HepG2 (cell line): ENCODE measurements around the gene ISOC2. TPM values are rescaled to one million over a fixed set of nuclear protein-coding genes. Genes with fewer than 3 reads are reported as not detected.

Experiments used
- NFE2L2 ChIP-seq: fragments of 150-350 bp; IDR thresholded peaks from 2 replicates; pipeline ENCODE4 v1.6.1; 2014; ENCODE audit warnings: low read length
- PHF5A ChIP-seq: IDR thresholded peaks from one replicate; pipeline ENCODE4 v1.6.1; 2018; ENCODE audit warnings: low read depth, missing genetic modification reagents; ENCODE audit not compliant: unreplicated experiment
- RFX3 ChIP-seq: IDR thresholded peaks from 2 replicates; pipeline ENCODE4 v1.6.1; 2016; ENCODE audit warnings: missing biosample characterization, missing genetic modification reagents
- SMAD3 ChIP-seq: sonication (generic); formaldehyde crosslinking; IDR thresholded peaks from 2 replicates; pipeline ENCODE4 v1.4.0; 2020; ENCODE audit warnings: missing genetic modification reagents
- SMARCC2 ChIP-seq: fragments of 450-650 bp; IDR thresholded peaks from 2 replicates; pipeline ENCODE4 v1.6.1; 2017; ENCODE audit warnings: antibody characterized with exemption, mild to moderate bottlenecking
- ZNF274 ChIP-seq: sonication (generic); formaldehyde crosslinking; IDR thresholded peaks from 2 replicates; pipeline ENCODE4 v1.5.1; 2020; ENCODE audit warnings: mild to moderate bottlenecking, missing genetic modification reagents
- ZNF431 ChIP-seq: sonication (generic); formaldehyde crosslinking; IDR thresholded peaks from 2 replicates; pipeline ENCODE4 v1.9.0; 2022; ENCODE audit warnings: missing genetic modification reagents, low read depth, mild to moderate bottlenecking, borderline replicate concordance
- ZNF44 ChIP-seq: sonication (generic); formaldehyde crosslinking; IDR thresholded peaks from 2 replicates; pipeline ENCODE4 v1.5.1; 2020; ENCODE audit warnings: mild to moderate bottlenecking, missing genetic modification reagents
- ZNF577 ChIP-seq: sonication (generic); formaldehyde crosslinking; IDR thresholded peaks from 2 replicates; pipeline ENCODE4 v1.4.0; 2020; ENCODE audit warnings: mild to moderate bottlenecking, low read depth, missing genetic modification reagents, borderline replicate concordance
- ZNF619 ChIP-seq: sonication (generic); formaldehyde crosslinking; IDR thresholded peaks from 2 replicates; pipeline ENCODE4 v1.4.0; 2020; ENCODE audit warnings: mild to moderate bottlenecking, missing genetic modification reagents
- polyA plus RNA-seq, 8 experiments: library from polyadenylated mRNA; depleted of rRNA in 3 of 8; stranded (reverse) in 7 of 8; unstranded in 1 of 8; fragments of >200 nt; fragmentation: Illumina TruSeq in 4 of 8; extraction: Trizol in 4 of 8; gene quantifications; 2 replicates each; pipeline versions ENCODE4 v1.2.1 to v1.2.3, GENCODE V29; 2011 to 2016; ENCODE audit warnings: low read depth in 4 of 8, missing spikeins in 1 of 8, mixed read lengths in 1 of 8; ENCODE audit not compliant: insufficient read depth in 1 of 8
- total RNA-seq, 5 experiments: library from RNA; depleted of rRNA; stranded (reverse); fragments of >200 nt; fragmentation: Illumina TruSeq; extraction: Trizol; gene quantifications; 2 replicates each; pipeline ENCODE4 v1.2.3, GENCODE V29; 2016; ENCODE audit warnings: low read depth in 1 of 5
- TF ChIP-seq, protein P1 (sequence below): IDR thresholded peaks from 2 replicates; pipeline ENCODE4 v1.6.1; 2016; ENCODE audit warnings: missing compliant biosample characterization, missing genetic modification reagents, borderline replicate concordance
- TF ChIP-seq, protein P2 (sequence below): sonication (generic); formaldehyde crosslinking; IDR thresholded peaks from 2 replicates; pipeline ENCODE4 v1.4.0; 2020; ENCODE audit warnings: mild to moderate bottlenecking, missing genetic modification reagents
- TF ChIP-seq, protein P3 (sequence below): sonication (generic); formaldehyde crosslinking; IDR thresholded peaks from 2 replicates; pipeline ENCODE4 v1.5.1; 2020; ENCODE audit warnings: missing genetic modification reagents, mild to moderate bottlenecking, borderline replicate concordance
- TF ChIP-seq, protein P4 (sequence below), 2 experiments: IDR thresholded peaks; 2 replicates each; pipeline ENCODE4 v1.6.1; 2011 to 2012; ENCODE audit warnings: low read length in 2 of 2, borderline replicate concordance in 1 of 2, low read depth in 1 of 2, mild to moderate bottlenecking in 1 of 2, moderate library complexity in 1 of 2
- TF ChIP-seq, protein P5 (sequence below): sonication (generic); formaldehyde crosslinking; IDR thresholded peaks from 2 replicates; pipeline ENCODE4 v1.5.0; 2020; ENCODE audit warnings: mild to moderate bottlenecking, missing genetic modification reagents, borderline replicate concordance

ISOC2 gene
- total and polyA plus RNA-seq, 2 of the 13 experiments (the other 11 are each of a cell fraction or from before 2014, with no cell fraction given) = 76.8 to 105 TPM

DNA sequence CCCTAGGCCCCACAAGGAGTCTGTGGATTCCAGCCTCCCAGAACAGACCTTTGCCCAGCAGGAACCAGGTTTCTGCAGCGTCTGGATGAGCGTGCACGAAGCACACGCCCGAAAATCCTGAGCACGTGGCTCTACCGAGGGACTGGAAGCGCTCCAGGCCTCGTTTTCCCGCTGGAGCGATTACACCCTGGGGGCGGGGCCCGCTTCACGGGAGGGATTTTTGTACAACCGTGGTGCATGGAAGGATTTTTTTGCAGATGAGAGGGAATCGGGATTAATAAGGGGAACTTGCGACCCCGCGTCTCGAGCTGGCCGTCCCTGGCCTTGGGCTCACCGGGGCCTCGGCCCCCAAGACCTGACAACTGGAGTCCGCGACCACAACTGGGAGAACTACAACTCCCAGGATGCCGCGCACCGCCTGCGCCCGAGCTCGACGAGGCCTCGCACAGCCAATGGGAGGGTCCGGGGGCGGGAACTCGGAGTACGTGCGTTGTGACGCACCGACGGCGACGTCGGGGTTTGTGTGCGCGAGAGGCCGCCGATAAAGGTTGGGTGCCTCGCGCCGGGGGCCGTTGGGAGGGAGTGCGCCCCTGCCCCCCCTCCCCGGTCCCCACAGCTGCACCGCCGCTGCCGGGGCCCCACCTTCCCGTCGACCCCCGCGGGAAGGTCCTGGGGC, 14.8 kb upstream of the ISOC2 start, which contains the start of gene ZNF628 (continued):
- TF ChIP-seq, protein P1, sequence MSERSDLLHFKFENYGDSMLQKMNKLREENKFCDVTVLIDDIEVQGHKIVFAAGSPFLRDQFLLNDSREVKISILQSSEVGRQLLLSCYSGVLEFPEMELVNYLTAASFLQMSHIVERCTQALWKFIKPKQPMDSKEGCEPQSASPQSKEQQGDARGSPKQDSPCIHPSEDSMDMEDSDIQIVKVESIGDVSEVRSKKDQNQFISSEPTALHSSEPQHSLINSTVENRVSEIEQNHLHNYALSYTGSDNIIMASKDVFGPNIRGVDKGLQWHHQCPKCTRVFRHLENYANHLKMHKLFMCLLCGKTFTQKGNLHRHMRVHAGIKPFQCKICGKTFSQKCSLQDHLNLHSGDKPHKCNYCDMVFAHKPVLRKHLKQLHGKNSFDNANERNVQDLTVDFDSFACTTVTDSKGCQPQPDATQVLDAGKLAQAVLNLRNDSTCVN (CRISPR knock-in tag) = no peak
- TF ChIP-seq ZNF431 (CRISPR knock-in tag) (no peak), ZNF577 (CRISPR knock-in tag) (0 out of 2 replicates have a peak, but pooled peaks have one; percentile 70), SMARCC2 (no peak), RFX3 (CRISPR knock-in tag) (no peak), ZNF44 (peak; percentile 78; the same call in 1 of the 2 replicates), SMAD3 (CRISPR knock-in tag) (peak; percentile 67; the same call in 1 of the 2 replicates), ZNF619 (CRISPR knock-in tag) (peak; percentile 91; the same call in 1 of the 2 replicates), NFE2L2 (no peak), PHF5A (no peak), ZNF274 (peak; percentile 93)
- TF ChIP-seq, protein P2, sequence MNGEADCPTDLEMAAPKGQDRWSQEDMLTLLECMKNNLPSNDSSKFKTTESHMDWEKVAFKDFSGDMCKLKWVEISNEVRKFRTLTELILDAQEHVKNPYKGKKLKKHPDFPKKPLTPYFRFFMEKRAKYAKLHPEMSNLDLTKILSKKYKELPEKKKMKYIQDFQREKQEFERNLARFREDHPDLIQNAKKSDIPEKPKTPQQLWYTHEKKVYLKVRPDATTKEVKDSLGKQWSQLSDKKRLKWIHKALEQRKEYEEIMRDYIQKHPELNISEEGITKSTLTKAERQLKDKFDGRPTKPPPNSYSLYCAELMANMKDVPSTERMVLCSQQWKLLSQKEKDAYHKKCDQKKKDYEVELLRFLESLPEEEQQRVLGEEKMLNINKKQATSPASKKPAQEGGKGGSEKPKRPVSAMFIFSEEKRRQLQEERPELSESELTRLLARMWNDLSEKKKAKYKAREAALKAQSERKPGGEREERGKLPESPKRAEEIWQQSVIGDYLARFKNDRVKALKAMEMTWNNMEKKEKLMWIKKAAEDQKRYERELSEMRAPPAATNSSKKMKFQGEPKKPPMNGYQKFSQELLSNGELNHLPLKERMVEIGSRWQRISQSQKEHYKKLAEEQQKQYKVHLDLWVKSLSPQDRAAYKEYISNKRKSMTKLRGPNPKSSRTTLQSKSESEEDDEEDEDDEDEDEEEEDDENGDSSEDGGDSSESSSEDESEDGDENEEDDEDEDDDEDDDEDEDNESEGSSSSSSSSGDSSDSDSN (CRISPR knock-in tag) = peak; percentile 72
- TF ChIP-seq, protein P3, sequence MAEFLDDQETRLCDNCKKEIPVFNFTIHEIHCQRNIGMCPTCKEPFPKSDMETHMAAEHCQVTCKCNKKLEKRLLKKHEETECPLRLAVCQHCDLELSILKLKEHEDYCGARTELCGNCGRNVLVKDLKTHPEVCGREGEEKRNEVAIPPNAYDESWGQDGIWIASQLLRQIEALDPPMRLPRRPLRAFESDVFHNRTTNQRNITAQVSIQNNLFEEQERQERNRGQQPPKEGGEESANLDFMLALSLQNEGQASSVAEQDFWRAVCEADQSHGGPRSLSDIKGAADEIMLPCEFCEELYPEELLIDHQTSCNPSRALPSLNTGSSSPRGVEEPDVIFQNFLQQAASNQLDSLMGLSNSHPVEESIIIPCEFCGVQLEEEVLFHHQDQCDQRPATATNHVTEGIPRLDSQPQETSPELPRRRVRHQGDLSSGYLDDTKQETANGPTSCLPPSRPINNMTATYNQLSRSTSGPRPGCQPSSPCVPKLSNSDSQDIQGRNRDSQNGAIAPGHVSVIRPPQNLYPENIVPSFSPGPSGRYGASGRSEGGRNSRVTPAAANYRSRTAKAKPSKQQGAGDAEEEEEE (CRISPR knock-in tag) = no peak
- TF ChIP-seq, protein P4, sequence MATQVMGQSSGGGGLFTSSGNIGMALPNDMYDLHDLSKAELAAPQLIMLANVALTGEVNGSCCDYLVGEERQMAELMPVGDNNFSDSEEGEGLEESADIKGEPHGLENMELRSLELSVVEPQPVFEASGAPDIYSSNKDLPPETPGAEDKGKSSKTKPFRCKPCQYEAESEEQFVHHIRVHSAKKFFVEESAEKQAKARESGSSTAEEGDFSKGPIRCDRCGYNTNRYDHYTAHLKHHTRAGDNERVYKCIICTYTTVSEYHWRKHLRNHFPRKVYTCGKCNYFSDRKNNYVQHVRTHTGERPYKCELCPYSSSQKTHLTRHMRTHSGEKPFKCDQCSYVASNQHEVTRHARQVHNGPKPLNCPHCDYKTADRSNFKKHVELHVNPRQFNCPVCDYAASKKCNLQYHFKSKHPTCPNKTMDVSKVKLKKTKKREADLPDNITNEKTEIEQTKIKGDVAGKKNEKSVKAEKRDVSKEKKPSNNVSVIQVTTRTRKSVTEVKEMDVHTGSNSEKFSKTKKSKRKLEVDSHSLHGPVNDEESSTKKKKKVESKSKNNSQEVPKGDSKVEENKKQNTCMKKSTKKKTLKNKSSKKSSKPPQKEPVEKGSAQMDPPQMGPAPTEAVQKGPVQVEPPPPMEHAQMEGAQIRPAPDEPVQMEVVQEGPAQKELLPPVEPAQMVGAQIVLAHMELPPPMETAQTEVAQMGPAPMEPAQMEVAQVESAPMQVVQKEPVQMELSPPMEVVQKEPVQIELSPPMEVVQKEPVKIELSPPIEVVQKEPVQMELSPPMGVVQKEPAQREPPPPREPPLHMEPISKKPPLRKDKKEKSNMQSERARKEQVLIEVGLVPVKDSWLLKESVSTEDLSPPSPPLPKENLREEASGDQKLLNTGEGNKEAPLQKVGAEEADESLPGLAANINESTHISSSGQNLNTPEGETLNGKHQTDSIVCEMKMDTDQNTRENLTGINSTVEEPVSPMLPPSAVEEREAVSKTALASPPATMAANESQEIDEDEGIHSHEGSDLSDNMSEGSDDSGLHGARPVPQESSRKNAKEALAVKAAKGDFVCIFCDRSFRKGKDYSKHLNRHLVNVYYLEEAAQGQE (IDR thresholded peaks at IDR 0.05; ENCODE audit: borderline replicate concordance in 1 of 2, low read depth in 1 of 2, low read length in 2 of 2) = peak in 1 of 2 experiments; percentile 9; a peak in 1 of 4 replicates
- TF ChIP-seq, protein P5, sequence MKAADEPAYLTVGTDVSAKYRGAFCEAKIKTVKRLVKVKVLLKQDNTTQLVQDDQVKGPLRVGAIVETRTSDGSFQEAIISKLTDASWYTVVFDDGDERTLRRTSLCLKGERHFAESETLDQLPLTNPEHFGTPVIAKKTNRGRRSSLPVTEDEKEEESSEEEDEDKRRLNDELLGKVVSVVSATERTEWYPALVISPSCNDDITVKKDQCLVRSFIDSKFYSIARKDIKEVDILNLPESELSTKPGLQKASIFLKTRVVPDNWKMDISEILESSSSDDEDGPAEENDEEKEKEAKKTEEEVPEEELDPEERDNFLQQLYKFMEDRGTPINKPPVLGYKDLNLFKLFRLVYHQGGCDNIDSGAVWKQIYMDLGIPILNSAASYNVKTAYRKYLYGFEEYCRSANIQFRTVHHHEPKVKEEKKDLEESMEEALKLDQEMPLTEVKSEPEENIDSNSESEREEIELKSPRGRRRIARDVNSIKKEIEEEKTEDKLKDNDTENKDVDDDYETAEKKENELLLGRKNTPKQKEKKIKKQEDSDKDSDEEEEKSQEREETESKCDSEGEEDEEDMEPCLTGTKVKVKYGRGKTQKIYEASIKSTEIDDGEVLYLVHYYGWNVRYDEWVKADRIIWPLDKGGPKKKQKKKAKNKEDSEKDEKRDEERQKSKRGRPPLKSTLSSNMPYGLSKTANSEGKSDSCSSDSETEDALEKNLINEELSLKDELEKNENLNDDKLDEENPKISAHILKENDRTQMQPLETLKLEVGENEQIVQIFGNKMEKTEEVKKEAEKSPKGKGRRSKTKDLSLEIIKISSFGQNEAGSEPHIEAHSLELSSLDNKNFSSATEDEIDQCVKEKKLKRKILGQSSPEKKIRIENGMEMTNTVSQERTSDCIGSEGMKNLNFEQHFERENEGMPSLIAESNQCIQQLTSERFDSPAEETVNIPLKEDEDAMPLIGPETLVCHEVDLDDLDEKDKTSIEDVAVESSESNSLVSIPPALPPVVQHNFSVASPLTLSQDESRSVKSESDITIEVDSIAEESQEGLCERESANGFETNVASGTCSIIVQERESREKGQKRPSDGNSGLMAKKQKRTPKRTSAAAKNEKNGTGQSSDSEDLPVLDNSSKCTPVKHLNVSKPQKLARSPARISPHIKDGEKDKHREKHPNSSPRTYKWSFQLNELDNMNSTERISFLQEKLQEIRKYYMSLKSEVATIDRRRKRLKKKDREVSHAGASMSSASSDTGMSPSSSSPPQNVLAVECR (CRISPR knock-in tag) = peak; percentile 75; the same call in 1 of the 2 replicates
